Measurements from ENCODE around the gene APBB2.

The APBB2 gene

GRCh38 chr4:41134581-41134980 lies 79.8 kb downstream of the APBB2 start:
- no peak for DNase-seq (ENCODE audit: low read depth)

GRCh38 chr4:41133454-41134018 lies 80.8 kb downstream of the APBB2 start:
- no peak for DNase-seq (ENCODE audit: low read depth)

GRCh38 chr4:41132055-41132683 lies 82.2 kb downstream of the APBB2 start:
- no peak for DNase-seq (ENCODE audit: low read depth)

- DNase-seq (ENCODE audit: low read depth): no peak
These were observed 84.4 kb downstream of the APBB2 start for GRCh38 chr4:41129936-41130440.

- DNase-seq (ENCODE audit: low read depth): no peak
These were observed 85.1 kb downstream of the APBB2 start for GRCh38 chr4:41129128-41129754.

- no peak for DNase-seq (ENCODE audit: low read depth)
These were observed 88.6 kb downstream of the APBB2 start for GRCh38 chr4:41125558-41126311.

- DNase-seq (ENCODE audit: low read depth): no peak
These were observed 89.3 kb downstream of the APBB2 start for GRCh38 chr4:41124916-41125548.

GRCh38 chr4:41122775-41123174 lies 91.6 kb downstream of the APBB2 start:
- DNase-seq (ENCODE audit: low read depth): no peak

GRCh38 chr4:41122309-41122708 lies 92.0 kb downstream of the APBB2 start:
- no peak for DNase-seq (ENCODE audit: low read depth)

- no peak for DNase-seq (ENCODE audit: low read depth)
These were observed 92.4 kb downstream of the APBB2 start for GRCh38 chr4:41121906-41122305.

- DNase-seq (ENCODE audit: low read depth): no peak
These were observed 93.8 kb downstream of the APBB2 start for GRCh38 chr4:41120297-41121217.

- DNase-seq (ENCODE audit: low read depth): no peak
These were observed 94.5 kb downstream of the APBB2 start for GRCh38 chr4:41119867-41120295.

- DNase-seq (ENCODE audit: low read depth): no peak
These were observed 102.6 kb downstream of the APBB2 start for GRCh38 chr4:41111791-41112190.

- DNase-seq (ENCODE audit: low read depth): no peak
These were observed 104.3 kb downstream of the APBB2 start for GRCh38 chr4:41110050-41110449.

GRCh38 chr4:41108481-41108880 lies 105.9 kb downstream of the APBB2 start:
- no peak for DNase-seq (ENCODE audit: low read depth)

GRCh38 chr4:41106694-41107419 lies 107.5 kb downstream of the APBB2 start:
- DNase-seq (ENCODE audit: low read depth): no peak

GRCh38 chr4:41106081-41106480 lies 108.3 kb downstream of the APBB2 start:
- DNase-seq (ENCODE audit: low read depth): no peak

- DNase-seq (ENCODE audit: low read depth): no peak
These were observed 110.2 kb downstream of the APBB2 start for GRCh38 chr4:41104155-41104554.

- DNase-seq (ENCODE audit: low read depth): no peak
These were observed 110.7 kb downstream of the APBB2 start for GRCh38 chr4:41103657-41104056.

GRCh38 chr4:41102414-41103092 lies 111.8 kb downstream of the APBB2 start:
- DNase-seq (ENCODE audit: low read depth): no peak

All from GM04504 (cell line).